Stimulated activated CD8-positive, alpha-beta memory T cell treated with anti-CD3 and anti-CD28 coated beads, Interleukin-15, amount 100 ng/mL, for 1 hour (primary cell): Measurements from ENCODE around the gene PNLIPRP1.

Experiments
- DNase-seq: peaks from one replicate; pipeline ENCODE4 v3.0.0-alpha.2; 2020; ENCODE audit warnings: low read depth

The PNLIPRP1 gene

GRCh38 chr10:116599991-116600390, 9.2 kb downstream of the PNLIPRP1 start:
- no peak for DNase-seq

- DNase-seq: no peak
Observed at GRCh38 chr10:116602648-116603400, 12.1 kb downstream of the PNLIPRP1 start.

DNA sequence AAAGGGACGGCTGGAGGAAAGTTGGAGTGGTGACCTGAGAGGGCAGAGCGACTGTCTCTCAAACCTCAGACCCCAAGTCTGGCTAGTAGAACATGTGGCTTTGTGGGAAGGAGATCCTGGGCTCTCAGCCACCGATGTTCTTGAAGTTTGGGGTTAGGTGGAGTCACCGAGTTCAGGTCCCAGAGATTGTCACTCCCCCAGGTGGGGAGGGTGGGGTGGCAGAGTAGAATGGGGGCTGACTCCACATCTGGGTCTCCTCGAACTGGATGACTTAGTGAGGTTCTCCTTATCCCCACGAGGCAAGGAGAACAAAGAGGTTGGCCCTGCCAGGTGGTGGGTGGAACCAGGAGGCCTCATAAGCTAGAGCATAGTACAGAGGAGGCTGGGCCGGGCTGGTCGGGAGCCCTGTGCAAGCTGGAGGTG, 15.3 kb downstream of the PNLIPRP1 start:
- DNase-seq: no peak

DNA sequence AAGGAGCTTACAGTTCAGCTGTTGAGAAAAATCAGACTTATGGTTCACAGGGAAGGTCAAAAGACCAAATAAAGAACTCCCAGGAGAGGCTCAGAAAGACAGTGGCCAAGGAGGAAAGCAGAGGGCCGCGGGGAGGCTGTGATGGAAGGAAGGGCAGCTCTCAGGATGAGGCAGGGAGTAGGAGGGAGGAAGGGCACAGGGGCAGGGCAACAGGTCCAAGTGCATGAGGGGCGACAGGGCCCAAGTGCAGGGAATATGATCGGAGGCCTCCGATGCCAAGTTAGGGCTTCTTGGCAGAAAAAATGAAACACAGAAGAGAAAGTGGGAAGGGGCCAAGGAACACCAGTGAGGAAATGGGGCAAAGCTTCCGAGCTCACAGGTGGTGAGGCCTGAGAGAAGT, 16.6 kb downstream of the PNLIPRP1 start:
- no peak for DNase-seq

- no peak for DNase-seq
Observed at GRCh38 chr10:116608686-116609594, 18.2 kb downstream of the PNLIPRP1 start.

GRCh38 chr10:116610443-116611152, 19.8 kb downstream of the PNLIPRP1 start:
- DNase-seq: no peak

DNA sequence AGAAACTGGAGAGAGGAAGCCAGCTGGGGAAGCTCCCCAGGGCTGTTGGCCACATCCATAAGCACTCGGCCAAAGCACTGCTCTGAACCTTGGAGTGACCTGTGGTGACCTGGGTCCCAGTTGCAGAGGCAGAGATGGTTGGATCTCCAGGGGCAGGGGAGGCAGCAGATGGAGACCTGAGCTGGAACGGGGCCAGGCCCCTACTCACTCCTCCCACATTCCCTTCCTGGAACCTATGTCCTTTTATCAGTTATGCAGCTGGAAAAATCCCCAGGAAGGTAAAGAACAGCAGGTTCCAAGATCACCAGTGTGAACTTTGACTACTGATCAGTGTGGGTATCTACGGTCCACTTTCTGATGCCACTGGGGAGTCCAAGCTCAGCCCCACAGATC, 20.4 kb downstream of the PNLIPRP1 start:
- no peak for DNase-seq

- DNase-seq: no peak
Observed at GRCh38 chr10:116612107-116612769, 21.5 kb downstream of the PNLIPRP1 start.

GRCh38 chr10:116613471-116613870, 22.7 kb downstream of the PNLIPRP1 start:
- DNase-seq: no peak

DNA sequence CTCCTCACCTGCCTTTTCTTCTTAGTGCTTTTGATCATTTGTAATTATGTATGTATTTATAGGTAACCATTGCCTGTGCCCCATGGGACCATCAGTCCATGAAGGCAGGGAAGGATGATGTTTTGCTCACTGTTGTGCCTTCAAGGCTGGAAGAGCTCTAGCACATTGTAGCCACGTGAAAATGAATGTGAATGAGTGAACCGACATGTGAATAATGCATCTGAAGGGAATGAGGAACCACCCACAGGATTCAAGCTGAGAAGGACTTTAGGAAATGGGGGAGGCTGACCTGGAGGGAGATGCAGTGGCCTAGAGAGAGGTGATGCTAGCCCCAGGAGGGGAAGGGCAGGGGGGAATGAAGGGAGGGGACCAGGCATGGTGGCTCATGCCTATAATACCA, 24.0 kb downstream of the PNLIPRP1 start:
- no peak for DNase-seq

GRCh38 chr10:116615199-116615776, 24.5 kb downstream of the PNLIPRP1 start:
- DNase-seq: no peak

DNA sequence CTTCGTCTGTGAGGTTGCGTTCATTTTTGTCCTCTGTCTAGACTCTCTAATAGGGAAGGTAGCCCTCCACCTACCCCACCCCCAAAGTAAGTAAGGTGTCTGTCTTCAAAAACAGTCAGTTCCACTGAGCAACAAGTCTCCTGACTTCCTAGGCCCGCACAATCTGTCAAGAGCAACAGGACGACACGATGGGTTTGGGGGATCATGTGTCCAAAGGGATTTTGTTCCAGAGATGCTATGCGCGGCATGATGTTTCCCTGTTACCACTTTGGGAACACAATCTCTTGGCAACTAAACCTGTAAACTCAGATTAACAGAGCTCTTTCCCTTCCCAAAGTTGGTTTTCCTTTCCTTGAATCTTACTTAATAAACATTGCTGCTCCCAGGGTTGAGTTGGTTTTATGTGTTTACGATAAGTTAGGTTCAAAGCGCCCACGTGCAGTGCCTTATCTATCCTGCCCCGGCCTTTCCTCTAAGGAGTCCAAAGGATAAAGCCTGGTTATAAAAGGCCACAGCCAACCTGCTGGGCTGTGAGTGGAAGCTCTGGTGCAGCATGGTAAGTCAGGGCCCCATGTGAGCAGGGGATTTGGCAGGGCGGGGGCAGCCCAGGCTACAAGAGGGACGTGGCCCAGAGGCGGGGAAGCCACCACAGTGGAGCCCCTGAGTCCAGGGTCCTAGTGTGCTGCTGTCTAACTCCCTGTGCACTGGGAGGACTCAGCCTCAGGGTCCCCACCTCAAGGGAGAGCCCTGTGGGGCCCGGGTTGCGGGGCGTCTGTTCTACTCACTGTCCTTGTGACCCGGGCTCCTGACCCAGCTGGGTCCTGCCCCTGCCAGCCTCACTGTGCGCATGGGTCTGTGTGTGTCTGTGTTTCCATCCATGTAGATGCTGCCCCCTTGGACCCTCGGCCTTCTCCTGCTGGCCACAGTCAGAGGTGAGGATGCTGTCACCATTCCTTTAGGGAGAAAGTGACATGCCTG, 30.0 kb downstream of the PNLIPRP1 start, which contains the start of gene PNLIPRP2:
Gene PNLIPRP2, plus strand, starts transcription at position 531 of the 978 bp plus-strand sequence.
- no peak for DNase-seq

DNA sequence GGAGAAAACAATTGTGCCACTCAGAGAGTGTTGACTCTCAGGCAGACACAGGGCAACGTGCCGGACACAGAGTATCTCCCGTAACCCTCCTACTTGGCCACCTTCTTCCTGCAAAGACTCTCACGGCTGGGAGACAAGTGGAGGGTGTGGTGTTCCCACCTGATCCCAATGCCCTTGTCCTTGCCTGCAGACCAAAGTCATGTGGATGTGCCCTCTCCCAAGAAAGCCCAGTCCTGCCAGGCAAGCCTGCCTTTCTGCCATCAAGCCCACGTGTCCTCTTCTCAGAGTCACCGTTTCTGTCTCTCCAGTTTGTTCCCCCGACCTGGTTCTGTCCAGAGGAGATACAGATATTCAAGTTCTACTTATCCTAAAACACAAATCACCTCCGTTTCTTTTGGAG, 30.7 kb downstream of the PNLIPRP1 start:
- DNase-seq: no peak

- DNase-seq: no peak
Observed at GRCh38 chr10:116621934-116622655, 31.3 kb downstream of the PNLIPRP1 start.

GRCh38 chr10:116625845-116626244, 35.1 kb downstream of the PNLIPRP1 start:
- DNase-seq: no peak

DNA sequence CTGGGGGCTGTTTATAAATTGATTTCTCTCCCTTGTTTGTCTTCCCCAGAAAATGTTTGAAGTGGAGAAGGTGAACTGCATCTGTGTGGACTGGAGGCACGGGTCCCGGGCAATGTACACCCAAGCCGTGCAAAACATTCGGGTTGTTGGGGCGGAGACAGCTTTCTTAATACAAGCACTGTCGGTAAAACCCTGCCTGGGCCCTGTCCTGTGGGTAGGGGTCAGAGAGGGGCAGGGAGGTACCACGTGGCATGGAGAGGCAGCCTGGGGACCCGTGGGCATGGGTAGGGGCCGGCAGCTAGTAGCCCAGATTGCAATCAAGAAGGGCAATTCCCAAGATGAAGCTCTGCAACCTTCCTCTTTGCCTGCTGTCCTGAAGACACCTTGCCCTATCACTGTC, 36.1 kb downstream of the PNLIPRP1 start:
- no peak for DNase-seq

- no peak for DNase-seq
Observed at GRCh38 chr10:116627386-116627933, 36.7 kb downstream of the PNLIPRP1 start.

DNA sequence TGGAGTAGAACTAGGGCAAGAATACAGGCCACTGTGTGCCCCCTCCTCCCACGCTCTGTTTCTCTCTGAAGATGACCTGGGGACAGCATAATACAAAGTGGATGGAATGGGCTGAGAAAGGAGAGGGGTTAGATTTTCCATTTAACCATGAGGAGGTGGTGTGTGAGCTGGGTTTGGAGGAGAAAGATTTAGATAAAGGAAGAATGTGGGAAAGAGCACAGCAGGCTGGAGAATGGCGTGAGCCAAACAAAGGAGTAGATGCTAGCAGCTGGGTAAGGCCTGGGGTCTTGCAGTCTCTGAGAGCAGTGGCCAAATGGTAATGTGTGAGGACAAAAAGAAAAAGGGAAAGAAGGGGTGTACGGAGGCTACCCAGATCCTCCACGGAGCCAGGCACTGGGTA, 38.6 kb downstream of the PNLIPRP1 start:
- DNase-seq: no peak

DNA sequence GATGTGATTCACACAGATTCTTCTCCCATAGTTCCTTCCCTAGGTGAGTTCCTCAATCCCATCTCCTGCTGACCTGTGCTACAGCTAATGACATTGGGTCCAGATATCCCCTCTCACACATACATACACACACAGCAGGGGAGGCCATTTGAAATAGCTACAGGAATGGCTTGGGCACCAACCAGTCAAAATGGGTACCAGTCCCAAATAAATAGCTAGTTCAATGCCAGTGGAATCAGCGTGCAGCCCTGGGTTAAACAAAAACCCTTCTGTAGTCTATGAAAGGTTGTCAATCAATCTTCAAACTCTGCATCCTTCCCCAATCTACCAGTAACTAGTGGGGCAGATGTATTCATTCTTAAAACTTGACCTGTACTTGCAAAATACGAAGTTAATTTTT, 39.3 kb downstream of the PNLIPRP1 start:
- DNase-seq: no peak
